Calu3 (cell line): Measurements from ENCODE around the gene DIS3L. TPM values are rescaled to one million over a fixed set of nuclear protein-coding genes. Genes with fewer than 3 reads are reported as not detected.
"Not testable (repeated sequence)": the region's sequence is repeated elsewhere in the genome, so short reads cannot be mapped to it uniquely, and the experiment has no call there.

Source experiments
- BruUV-seq: library from RNA; stranded (reverse); fragments of 400-500 nt; replicated peaks from 2 replicates; lab custom pipeline; 2021; lab: Mats Ljungman, UMichigan
- CTCF ChIA-PET: fragments of 300-600 bp; sonication (Branson Sonifier 250); formaldehyde crosslinking; loops from one replicate; lab custom pipeline; 2022; ENCODE audit warnings: antibody characterized with exemption; lab: Charles Lee
- DNase-seq: peaks from one replicate; pipeline ENCODE4 v3.0.0; 2022
- H3K27ac Mint-ChIP-seq: one replicate; pipeline ENCODE4 v1.8.0; 2022; ENCODE audit warnings: mixed read lengths; ENCODE audit not compliant: unreplicated experiment
- H3K27me3 Mint-ChIP-seq: one replicate; pipeline ENCODE4 v1.8.0; 2022; ENCODE audit warnings: mixed read lengths; ENCODE audit not compliant: unreplicated experiment
- H3K36me3 Mint-ChIP-seq: one replicate; pipeline ENCODE4 v1.8.0; 2022; ENCODE audit warnings: mild to moderate bottlenecking, moderate library complexity, mixed read lengths; ENCODE audit not compliant: insufficient read depth, unreplicated experiment
- H3K4me1 Mint-ChIP-seq: one replicate; pipeline ENCODE4 v1.8.0; 2022; ENCODE audit warnings: mild to moderate bottlenecking, low read depth, mixed read lengths; ENCODE audit not compliant: unreplicated experiment
- H3K4me3 Mint-ChIP-seq: one replicate; pipeline ENCODE4 v1.8.0; 2022; ENCODE audit warnings: mild to moderate bottlenecking, low read depth, moderate library complexity, mixed read lengths; ENCODE audit not compliant: unreplicated experiment
- H3K9me3 Mint-ChIP-seq: one replicate; pipeline ENCODE4 v1.8.0; 2022; ENCODE audit warnings: low read depth, mixed read lengths; ENCODE audit not compliant: unreplicated experiment
- CTCF ChIP-seq: fragments of 200-600 bp; IDR thresholded peaks from one replicate; pipeline ENCODE4 v1.8.0; 2022; ENCODE audit warnings: antibody characterized with exemption; ENCODE audit not compliant: unreplicated experiment
- intact Hi-C: fragments of 100-400 bp; cut with micrococcal nuclease; formaldehyde crosslinking; loops from one replicate; pipeline ENCODE4 v1.10.0; 2022; ENCODE audit not compliant: unreplicated experiment
- total RNA-seq: library from RNA; stranded (reverse); gene quantifications from 2 replicates; pipeline ENCODE4 v1.2.3, GENCODE V29; 2022

Gene DIS3L
- total RNA-seq, 1 experiment from 2014 or later = 24.6 TPM

GRCh38 chr15:66356077-66356358 lies 62.6 kb downstream of the DIS3L start:
- TSS peak; percentile 63 for BruUV-seq
- Mint-ChIP-seq H3K9me3 (no peaks in the 10 kb centered on the region), H3K36me3 (peaks cover 26% of the 10 kb centered on the region), H3K4me1 (peaks cover 32% of the 10 kb centered on the region), H3K27ac (peak overlapping the region; percentile 98), H3K4me3 (peak overlapping the region; percentile 99), H3K27me3 (no peaks in the 10 kb centered on the region)
- DNase-seq = no peak
- CTCF ChIA-PET = interaction anchor here (0.7 to 1.3 kb wide), 2 partner anchors 30 to 814 kb away, joined by 4 to 5 read pairs; partner anchors contain the start of gene MAP2K1
- no peak for TF ChIP-seq CTCF
- intact Hi-C loops = loop anchor here (1.0 kb wide), 1 partner anchor 30 kb away; the partner anchor contains the start of gene MAP2K1

GRCh38 chr15:66356359-66357236 lies 63.2 kb downstream of the DIS3L start, which contains the start of gene TIPIN:
TSS of gene TIPIN (minus strand) at chr15:66356685. CDS start at chr15:66352947, 3,738 bp downstream.
- Mint-ChIP-seq H3K27ac (peak within 1 kb of the TSS; percentile 98), H3K9me3 (no peaks in the 10 kb centered on the region), H3K4me3 (peak within 1 kb of the TSS; percentile 99), H3K36me3 (peaks cover 25% of the 10 kb centered on the region), H3K27me3 (no peaks in the 10 kb centered on the region), H3K4me1 (peaks cover 32% of the 10 kb centered on the region)
- BruUV-seq = no TSS peak
- no peak for TF ChIP-seq CTCF
- DNase-seq = peak; percentile 98
- intact Hi-C loops = loop anchor here (1.0 kb wide), 1 partner anchor 30 kb away; the partner anchor contains the start of gene MAP2K1
- CTCF ChIA-PET = interaction anchor here (0.7 to 1.3 kb wide), 4 partner anchors 30 to 864 kb away, joined by 3 to 5 read pairs (median 4); partner anchors contain the start of gene MAP2K1

- TF ChIP-seq CTCF = no peak
- no peak overlapping the region for H3K4me3 Mint-ChIP-seq
- no TSS peak for BruUV-seq
- CTCF ChIA-PET = interaction anchor here (0.6 kb wide), 1 partner anchor 27 kb away, joined by 3 read pairs; no protein-coding TSS in a partner anchor
- H3K27ac Mint-ChIP-seq = no peak overlapping the region
- H3K9me3 Mint-ChIP-seq = no peaks in the 10 kb centered on the region
- peaks cover 18% of the 10 kb centered on the region for H3K36me3 Mint-ChIP-seq
- intact Hi-C loops = no loop called here
- no peaks in the 10 kb centered on the region for H3K27me3 Mint-ChIP-seq
- no peak for DNase-seq
- H3K4me1 Mint-ChIP-seq = peaks cover 23% of the 10 kb centered on the region
These were observed 66.4 kb downstream of the DIS3L start for GRCh38 chr15:66359740-66360139.

- CTCF ChIA-PET, H3K9me3 Mint-ChIP-seq, intact Hi-C loops, DNase-seq, H3K4me3 Mint-ChIP-seq, H3K36me3 Mint-ChIP-seq, BruUV-seq, H3K27me3 Mint-ChIP-seq, H3K27ac Mint-ChIP-seq, H3K4me1 Mint-ChIP-seq: not testable (repeated sequence)
These were observed 68.5 kb downstream of the DIS3L start for GRCh38 chr15:66361745-66362460.
